HG03045 (cell line): ENCODE results near the gene ITGB4.

Source experiments
- ATAC-seq: cut with Tn5 transposase; IDR thresholded peaks from one replicate; pipeline ENCODE4 v1.9.1; 2021; ENCODE audit warnings: mild to moderate bottlenecking, moderate library complexity; ENCODE audit not compliant: unreplicated experiment

ITGB4 gene

GRCh38 chr17:75697651-75698291, 23.5 kb upstream of the ITGB4 start:
- ATAC-seq: no peak

- no peak for ATAC-seq
Observed at GRCh38 chr17:75698659-75699058, 22.6 kb upstream of the ITGB4 start.

GRCh38 chr17:75701288-75701687, 20.0 kb upstream of the ITGB4 start:
- no peak for ATAC-seq

GRCh38 chr17:75703191-75703590, 18.1 kb upstream of the ITGB4 start:
- ATAC-seq: no peak

- no peak for ATAC-seq
Observed at GRCh38 chr17:75703591-75703990, 17.7 kb upstream of the ITGB4 start.

GRCh38 chr17:75704963-75705875, 16.0 kb upstream of the ITGB4 start:
- ATAC-seq: no peak

GRCh38 chr17:75706042-75706728, 15.1 kb upstream of the ITGB4 start:
- ATAC-seq: no peak

- no peak for ATAC-seq
Observed at GRCh38 chr17:75707079-75707571, 14.1 kb upstream of the ITGB4 start.

GRCh38 chr17:75712446-75712845, 8.8 kb upstream of the ITGB4 start:
- ATAC-seq: no peak

- no peak for ATAC-seq
Observed at GRCh38 chr17:75719732-75720131, 1.5 kb upstream of the ITGB4 start.

GRCh38 chr17:75721463-75722011, 278 bp downstream of the ITGB4 start:
- no peak for ATAC-seq

- ATAC-seq: no peak
Observed at GRCh38 chr17:75722076-75722475, 817 bp downstream of the ITGB4 start.

- no peak for ATAC-seq
Observed at GRCh38 chr17:75722542-75723095, 1.4 kb downstream of the ITGB4 start.

GRCh38 chr17:75723171-75723930, 2.1 kb downstream of the ITGB4 start:
- no peak for ATAC-seq

- ATAC-seq: no peak
Observed at GRCh38 chr17:75724016-75725003, 3.1 kb downstream of the ITGB4 start.

GRCh38 chr17:75725504-75725903, 4.2 kb downstream of the ITGB4 start:
- ATAC-seq: no peak

GRCh38 chr17:75727391-75727790, 6.1 kb downstream of the ITGB4 start:
- ATAC-seq: no peak

GRCh38 chr17:75729351-75729750, 8.1 kb downstream of the ITGB4 start:
- ATAC-seq: no peak

GRCh38 chr17:75730065-75730464, 8.8 kb downstream of the ITGB4 start:
- ATAC-seq: no peak
